Cortex of kidney (tissue), 1 donor: Measurements from ENCODE around the gene KLHL22.
"Not testable (repeated sequence)": the region's sequence is repeated elsewhere in the genome, so short reads cannot be mapped to it uniquely, and the experiment has no call there.

Source experiments
- DNase-seq: peaks from one replicate; lab custom pipeline; 2025; lab: John Stamatoyannopoulos, UW

KLHL22 gene

GRCh38 chr22:20399866-20400605, 95.6 kb downstream of the KLHL22 start:
- DNase-seq = no peak

DNA sequence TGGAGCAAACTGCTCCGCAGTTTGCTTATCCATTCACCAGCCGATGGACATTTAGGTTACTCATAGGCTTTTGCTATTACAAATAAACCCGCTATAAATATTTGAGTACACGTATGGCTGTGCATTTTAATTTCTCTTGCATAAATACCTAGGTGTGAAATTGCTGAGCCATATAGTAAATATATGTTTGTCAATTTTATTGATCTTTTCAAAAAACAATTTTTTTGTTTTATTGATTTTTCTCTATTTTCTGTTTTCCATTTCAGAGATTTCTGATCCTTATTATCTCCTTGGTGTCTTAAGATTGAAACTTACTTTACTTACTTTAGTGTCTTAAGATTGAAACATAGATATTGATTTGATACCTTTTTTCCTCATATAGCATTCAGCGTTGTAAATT, 97.2 kb downstream of the KLHL22 start:
- DNase-seq = no peak

DNA sequence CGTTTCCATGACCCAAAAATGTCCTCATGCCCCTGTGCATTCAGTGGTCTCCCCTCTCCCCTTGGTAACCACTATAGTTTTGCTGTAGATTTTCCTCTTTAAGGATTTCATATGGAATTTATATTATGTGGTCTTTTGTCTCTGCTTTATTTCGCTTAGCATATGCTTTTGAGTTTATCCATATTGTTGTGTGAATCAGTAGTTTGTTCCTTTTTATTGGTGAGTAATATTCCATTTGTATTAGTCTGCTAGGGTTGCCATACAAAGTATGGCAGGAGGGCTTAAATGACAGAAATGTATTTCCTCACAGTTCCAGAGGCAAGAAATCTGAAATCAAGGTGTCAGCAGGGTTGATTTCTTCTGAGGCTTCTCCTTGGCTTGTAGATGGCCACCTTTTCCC, 98.1 kb downstream of the KLHL22 start:
- no peak for DNase-seq

- DNase-seq = no peak
Measured at GRCh38 chr22:20396639-20397038, 99.0 kb downstream of the KLHL22 start.

DNA sequence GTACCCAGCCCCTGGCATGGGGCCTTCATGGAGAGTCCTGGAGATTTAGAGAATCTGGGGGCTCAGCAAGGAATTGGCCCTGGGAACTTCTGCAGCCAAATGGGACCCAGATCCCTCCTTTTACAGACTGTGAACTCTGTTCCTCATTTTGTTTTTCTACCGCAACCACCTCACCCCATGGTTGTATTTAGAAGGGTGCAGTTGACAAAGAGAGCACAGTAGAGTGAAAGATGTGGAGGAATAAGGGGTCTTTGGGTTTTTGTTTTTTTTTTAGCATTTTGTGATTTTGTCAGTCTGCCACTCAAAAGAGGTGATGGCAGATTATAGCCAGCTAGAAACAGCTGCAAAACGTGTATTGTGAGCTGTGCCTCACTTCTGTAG, 99.7 kb downstream of the KLHL22 start:
- DNase-seq = no peak

GRCh38 chr22:20395181-20395906, 100.3 kb downstream of the KLHL22 start:
- no peak for DNase-seq

DNA sequence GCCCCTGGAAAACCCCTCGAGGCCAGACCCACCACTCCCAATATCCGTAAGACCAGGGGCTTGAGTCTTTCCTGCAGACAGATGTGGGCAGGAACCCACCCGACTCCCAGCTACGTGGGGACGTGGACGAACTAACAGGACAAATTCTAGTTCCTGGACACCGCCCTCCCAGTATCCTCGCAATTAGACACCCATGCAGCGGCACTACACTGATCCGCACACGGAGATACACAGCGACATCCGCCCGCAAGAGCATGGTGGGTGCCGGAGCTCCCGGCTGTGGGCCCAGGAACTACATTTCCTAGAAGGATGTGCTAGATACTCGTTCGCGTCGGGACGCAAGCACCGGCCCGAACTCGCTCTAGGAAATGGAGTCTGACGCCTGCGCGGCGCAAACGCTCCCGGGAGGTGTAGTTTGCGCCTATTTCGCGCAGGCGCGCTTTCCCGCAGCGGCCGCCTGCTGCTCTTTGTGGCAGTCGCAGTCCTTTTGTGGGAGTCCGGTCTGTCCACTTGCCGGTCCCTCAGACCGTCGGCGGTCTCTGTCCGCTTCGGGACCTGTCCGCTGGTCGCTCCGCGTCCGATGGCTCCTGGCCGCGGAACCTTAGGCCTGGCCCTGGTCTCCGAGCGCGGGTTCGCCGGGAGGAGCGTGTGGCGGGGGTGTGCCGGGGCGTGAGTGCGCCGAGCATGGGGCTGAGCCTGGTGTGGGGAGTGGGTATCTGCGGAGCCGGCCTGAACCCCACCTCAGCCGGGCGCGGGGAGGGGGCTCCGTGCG, 101.7 kb downstream of the KLHL22 start, which contains the start of gene ZNF74:
Gene ZNF74, plus strand, starts transcription at position 447 of the 772 bp plus-strand sequence. CDS start 478 bp downstream, outside the sequence.
- DNase-seq = no peak

DNA sequence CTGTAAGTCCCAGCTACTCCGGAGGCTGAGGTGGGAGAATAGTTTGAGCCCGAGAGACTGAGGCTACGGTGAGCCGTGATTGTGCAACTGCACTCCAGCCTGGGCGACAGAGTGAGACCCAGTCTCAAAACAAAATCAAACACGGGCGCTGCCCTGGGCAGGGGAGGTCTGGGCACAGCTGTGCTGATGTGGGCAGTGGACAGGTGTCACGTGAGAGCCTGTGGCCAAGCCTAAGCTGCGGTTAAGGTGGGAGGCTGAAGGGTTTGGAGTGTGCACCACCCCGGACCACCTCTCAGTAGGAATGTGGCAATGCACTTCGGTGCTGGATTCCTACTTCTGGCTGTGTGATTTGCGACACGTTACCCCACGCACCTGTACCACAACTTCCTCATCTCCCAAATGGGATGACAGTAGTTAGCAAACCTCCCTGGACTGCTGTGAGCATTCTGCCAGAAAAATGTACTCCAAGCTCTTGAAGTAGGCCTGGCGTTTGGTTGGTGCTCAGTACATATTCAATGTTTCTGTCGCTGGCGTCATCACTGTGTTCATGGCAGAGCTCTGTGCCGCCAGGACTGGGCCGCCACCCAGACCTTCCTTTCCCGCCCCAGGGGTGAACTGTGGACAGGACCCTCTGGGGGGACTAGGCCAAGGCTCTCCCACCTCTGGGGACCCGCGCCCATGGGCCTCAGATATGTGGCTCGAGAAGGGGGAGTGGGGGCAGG, 102.5 kb downstream of the KLHL22 start:
- DNase-seq = no peak

GRCh38 chr22:20392365-20392881, 103.2 kb downstream of the KLHL22 start:
- not testable (repeated sequence) for DNase-seq
